Daoy (cell line): ENCODE results near the gene ZNF841. TPM values are rescaled to one million over a fixed set of nuclear protein-coding genes. Genes with fewer than 3 reads are reported as not detected.
A peak's percentile ranks its signal among the peaks of the same experiment; 100 is the strongest.
"Not testable (repeated sequence)": the region's sequence is repeated elsewhere in the genome, so short reads cannot be mapped to it uniquely, and the experiment has no call there.

Source experiments
- DNase-seq: peaks from one replicate; pipeline ENCODE4 v3.0.0-alpha.2; 2015; ENCODE audit warnings: low read depth
- total RNA-seq: library from RNA; depleted of rRNA; stranded (reverse); fragments of >200 nt; shearing (Covaris generic); gene quantifications from 2 replicates; pipeline ENCODE4 v1.2.3, GENCODE V29; 2014; rRNA removed

The ZNF841 gene
- total RNA-seq, 1 experiment from 2014 or later, result 12.1 TPM

GRCh38 chr19:52069653-52070052 lies 25.9 kb downstream of the ZNF841 start:
- DNase-seq, result no peak

GRCh38 chr19:52066258-52066863 lies 29.2 kb downstream of the ZNF841 start:
- DNase-seq, result no peak

GRCh38 chr19:52065399-52065798 lies 30.2 kb downstream of the ZNF841 start:
- DNase-seq, result no peak

- not testable (repeated sequence) for DNase-seq
These were observed 39.1 kb downstream of the ZNF841 start for GRCh38 chr19:52056480-52056879.

- not testable (repeated sequence) for DNase-seq
These were observed 43.8 kb downstream of the ZNF841 start for GRCh38 chr19:52051736-52052135.

GRCh38 chr19:52048555-52049501 lies 46.7 kb downstream of the ZNF841 start, which contains the start of gene ZNF432:
Gene ZNF432, minus strand, starts transcription at chr19:52048838. Its CDS starts 1,970 bp downstream, at chr19:52046868.
- DNase-seq, result peak; percentile 95

- no peak for DNase-seq
These were observed 56.4 kb downstream of the ZNF841 start for GRCh38 chr19:52039169-52039568.

- DNase-seq, result no peak
These were observed 61.4 kb downstream of the ZNF841 start for GRCh38 chr19:52034051-52034728.

GRCh38 chr19:52028780-52029123 lies 66.8 kb downstream of the ZNF841 start:
- DNase-seq, result no peak

GRCh38 chr19:52028027-52028779 lies 67.4 kb downstream of the ZNF841 start, which contains the start of gene ZNF614:
Gene ZNF614, minus strand, starts transcription at chr19:52028379. Its CDS starts 2,634 bp downstream, at chr19:52025745.
- DNase-seq, result peak; percentile 91

GRCh38 chr19:52026255-52026990 lies 69.1 kb downstream of the ZNF841 start:
- not testable (repeated sequence) for DNase-seq

GRCh38 chr19:52024478-52024877 lies 71.1 kb downstream of the ZNF841 start:
- DNase-seq, result not testable (repeated sequence)

- no peak for DNase-seq
These were observed 73.4 kb downstream of the ZNF841 start for GRCh38 chr19:52022193-52022592.

GRCh38 chr19:52020506-52020905 lies 75.1 kb downstream of the ZNF841 start:
- DNase-seq, result no peak

Other genes with a start within 250 kb of the ZNF841 start
- 4.9 and 5.7 TPM in 2 replicates for gene ZNF577, start 207.8 kb downstream of the ZNF841 start, total RNA-seq
- gene ZNF649, start 190.7 kb downstream of the ZNF841 start, total RNA-seq, result 9.0 and 14.5 TPM in 2 replicates
- 2.7 and 7.1 TPM in 2 replicates for gene ZNF613, start 168.3 kb downstream of the ZNF841 start, total RNA-seq
- 8.7 and 17.7 TPM in 2 replicates for gene ZNF350, start 108.9 kb downstream of the ZNF841 start, total RNA-seq
- 5.7 and 6.7 TPM in 2 replicates for gene ZNF615, start 87.6 kb downstream of the ZNF841 start, total RNA-seq
- 12.1 and 14.8 TPM in 2 replicates for gene ZNF614, start 67.4 kb downstream of the ZNF841 start, total RNA-seq
- gene ZNF432, start 46.9 kb downstream of the ZNF841 start, total RNA-seq, result 7.3 and 9.0 TPM in 2 replicates
- 4.7 and 10.8 TPM in 2 replicates for gene ZNF616, start 44.2 kb upstream of the ZNF841 start, total RNA-seq
- gene ZNF836, start 75.9 kb upstream of the ZNF841 start, total RNA-seq, result 2.5 and 5.2 TPM in 2 replicates
- 164 and 208 TPM in 2 replicates for gene PPP2R1A, start 94.3 kb upstream of the ZNF841 start, total RNA-seq
- gene ZNF766, start 173.8 kb upstream of the ZNF841 start, total RNA-seq, result 7.5 and 12.5 TPM in 2 replicates
- gene ZNF480, start 201.4 kb upstream of the ZNF841 start, total RNA-seq, result 8.6 and 10.7 TPM in 2 replicates
- gene ZNF610, start 240.5 kb upstream of the ZNF841 start, total RNA-seq, result 3.8 and 6.5 TPM in 2 replicates